HG02970 (cell line): ENCODE measurements around the gene NFX1.
"Not testable (repeated sequence)": the region's sequence is repeated elsewhere in the genome, so short reads cannot be mapped to it uniquely, and the experiment has no call there.

Experiments used
- ATAC-seq: cut with Tn5 transposase; IDR thresholded peaks from one replicate; pipeline ENCODE4 v1.9.1; 2021; ENCODE audit warnings: mild to moderate bottlenecking, moderate library complexity, moderate number of reproducible peaks; ENCODE audit not compliant: unreplicated experiment, low FRiP score

Gene NFX1

DNA sequence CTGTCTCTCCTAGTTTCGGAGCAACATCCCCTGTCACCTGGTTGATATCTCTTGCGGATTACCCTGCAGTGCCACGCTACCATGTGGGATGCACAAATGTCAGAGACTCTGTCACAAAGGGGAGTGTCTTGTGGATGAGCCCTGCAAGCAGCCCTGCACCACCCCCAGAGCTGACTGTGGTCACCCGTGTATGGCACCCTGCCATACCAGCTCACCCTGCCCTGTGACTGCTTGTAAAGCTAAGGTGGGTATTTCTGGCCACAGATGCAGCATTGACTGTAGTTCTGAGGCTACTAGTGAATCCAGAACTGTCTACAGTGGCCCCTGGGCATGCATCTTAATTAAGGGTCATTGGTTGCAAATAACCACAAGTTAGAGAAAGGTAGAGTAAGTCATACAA lies 61.2 kb downstream of the NFX1 start:
- no peak for ATAC-seq

DNA sequence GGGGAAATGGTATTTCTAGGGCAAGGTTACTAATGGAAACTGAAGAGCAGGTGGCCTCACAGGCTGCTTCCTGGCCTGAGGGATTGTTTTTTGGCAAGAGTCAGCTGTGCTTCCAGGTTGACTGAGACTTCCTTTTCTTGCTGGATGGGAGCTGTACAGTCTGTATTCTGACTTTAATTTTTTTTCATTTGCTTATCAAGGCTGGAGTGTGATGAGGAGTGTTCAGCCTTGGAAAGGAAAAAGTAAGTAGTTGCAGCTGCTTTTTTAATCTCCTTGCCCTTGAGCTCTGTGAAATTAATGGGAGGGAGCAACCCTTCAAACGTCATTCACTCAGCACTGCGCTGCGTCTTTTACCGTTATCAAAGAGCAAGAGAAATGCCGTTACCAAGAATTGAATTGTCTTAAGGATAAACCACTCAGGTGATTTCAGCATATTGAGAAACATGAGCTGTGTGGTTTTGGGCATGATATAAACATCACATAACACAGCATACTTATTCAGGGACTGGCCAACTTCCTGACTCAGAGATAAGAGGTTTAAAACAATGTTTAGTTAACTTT lies 64.4 kb downstream of the NFX1 start:
- no peak for ATAC-seq

DNA sequence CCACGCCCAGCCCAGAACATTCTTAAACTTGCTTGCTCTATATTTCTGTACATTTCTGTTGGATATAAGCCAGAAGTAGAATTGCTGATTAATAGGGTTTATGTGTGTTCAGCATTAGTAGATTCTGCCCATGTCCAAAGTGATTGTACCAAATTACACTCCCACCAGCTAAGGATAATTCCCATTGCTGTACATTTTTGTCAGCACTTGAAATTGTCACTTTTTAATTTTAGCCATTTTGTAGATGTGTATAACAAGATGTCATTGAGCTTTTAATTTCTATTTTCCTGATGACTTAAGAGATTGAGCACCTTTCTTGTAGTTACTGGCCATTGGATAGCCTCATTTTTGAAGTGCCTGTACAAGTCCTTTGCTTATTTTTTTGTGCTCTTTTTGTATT lies 65.6 kb downstream of the NFX1 start:
- ATAC-seq: no peak

DNA sequence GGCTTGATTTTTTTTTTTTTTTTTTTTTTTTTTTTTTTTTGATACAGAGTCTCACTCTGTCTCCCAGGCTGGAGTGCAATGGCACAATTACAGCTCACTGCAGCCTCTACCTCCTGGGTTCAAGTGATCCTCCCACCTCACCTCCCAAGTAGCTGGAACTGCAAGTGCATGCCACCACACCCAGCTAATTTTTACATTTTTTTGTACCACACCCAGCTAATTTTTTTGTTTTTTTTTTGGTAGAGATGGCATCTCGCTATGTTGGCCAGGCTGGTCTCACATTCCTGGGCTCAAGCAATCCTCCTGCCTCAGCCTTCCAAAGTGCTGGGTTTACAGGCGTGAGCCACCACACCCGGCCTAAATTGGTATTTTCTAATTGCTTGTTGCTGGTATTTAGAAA lies 68.3 kb downstream of the NFX1 start:
- not testable (repeated sequence) for ATAC-seq

DNA sequence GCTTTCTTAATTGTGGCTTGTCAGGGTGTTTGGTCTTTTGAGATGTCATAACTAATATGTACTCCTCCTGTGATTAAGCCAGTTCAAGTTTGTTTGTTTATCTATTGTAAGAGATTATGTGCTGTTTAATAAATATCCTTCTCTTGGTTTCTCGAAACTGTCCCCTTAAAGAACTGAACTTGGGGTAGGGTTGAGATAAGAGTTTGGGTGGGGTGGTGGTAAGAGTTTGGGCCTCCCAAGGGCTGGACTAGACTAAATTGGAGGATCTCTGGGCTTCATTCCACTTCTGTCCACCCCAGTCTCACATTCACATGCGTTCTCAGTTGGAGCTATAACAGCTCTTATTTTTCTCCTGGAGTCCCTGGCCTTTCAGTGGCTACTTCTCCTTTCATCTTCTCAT lies 73.8 kb downstream of the NFX1 start:
- ATAC-seq: no peak

DNA sequence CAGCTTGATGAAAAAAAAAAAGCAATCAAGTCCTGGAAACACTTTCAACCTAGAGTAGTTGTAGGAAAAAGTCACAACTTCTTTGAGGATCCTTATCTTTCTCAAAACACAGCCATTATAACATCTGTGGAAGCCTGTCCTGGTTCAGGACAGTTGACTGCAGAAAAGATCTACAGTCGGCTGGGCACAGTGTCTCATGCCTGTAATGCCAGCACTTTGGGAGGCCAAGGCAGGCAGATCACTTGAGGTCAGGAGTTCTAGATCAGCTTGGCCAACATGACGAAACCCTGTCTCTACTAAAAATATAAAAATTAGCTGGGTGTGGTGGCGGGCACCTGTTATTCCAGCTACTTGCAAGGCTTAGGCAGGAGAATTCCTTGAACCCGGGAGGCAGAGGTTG lies 74.5 kb downstream of the NFX1 start:
- ATAC-seq: not testable (repeated sequence)

DNA sequence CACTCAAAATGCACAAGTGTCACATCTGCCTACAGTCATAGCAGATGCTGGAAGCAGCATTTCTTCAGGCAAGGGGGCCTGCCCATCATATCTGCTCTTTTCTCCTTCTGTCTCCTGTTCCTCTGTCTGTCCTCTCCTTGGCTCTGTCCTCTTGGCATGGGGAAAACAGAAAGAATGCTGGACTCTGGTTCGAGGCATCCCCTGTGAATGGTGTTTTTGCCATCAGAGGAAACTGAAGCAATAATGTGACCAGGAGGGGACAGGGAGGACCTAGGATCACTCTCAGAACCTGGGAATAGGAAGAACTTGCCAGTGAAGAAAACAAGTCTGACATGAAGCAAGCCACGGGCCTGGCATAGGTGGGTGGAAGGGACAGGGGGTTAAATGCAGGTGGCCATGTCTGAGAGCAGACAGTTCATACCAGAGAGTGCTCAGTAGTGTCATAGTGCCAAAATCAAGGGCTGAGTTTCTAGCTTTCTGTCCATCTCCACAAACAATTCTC lies 76.7 kb downstream of the NFX1 start:
- ATAC-seq: no peak

DNA sequence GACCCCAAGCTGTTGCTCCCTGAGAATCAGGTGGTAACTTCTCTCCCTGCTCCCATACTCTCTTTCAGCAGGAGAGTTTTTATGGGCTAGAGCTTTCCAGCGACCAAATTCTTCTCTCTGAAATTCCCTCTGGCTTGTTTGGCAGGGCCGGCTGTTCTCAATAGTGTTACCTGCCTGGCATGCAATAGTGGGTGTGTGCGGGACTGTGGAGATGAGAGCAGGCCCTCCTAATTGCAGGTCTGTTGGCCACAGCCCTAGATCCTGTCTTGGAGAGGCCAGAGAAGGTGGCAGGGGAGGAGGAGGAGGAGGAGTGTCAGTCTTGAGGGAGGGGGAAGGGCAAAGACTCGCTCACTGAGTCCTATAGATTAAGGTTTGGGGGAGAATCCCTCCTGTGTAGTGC lies 82.6 kb downstream of the NFX1 start:
- ATAC-seq: no peak

DNA sequence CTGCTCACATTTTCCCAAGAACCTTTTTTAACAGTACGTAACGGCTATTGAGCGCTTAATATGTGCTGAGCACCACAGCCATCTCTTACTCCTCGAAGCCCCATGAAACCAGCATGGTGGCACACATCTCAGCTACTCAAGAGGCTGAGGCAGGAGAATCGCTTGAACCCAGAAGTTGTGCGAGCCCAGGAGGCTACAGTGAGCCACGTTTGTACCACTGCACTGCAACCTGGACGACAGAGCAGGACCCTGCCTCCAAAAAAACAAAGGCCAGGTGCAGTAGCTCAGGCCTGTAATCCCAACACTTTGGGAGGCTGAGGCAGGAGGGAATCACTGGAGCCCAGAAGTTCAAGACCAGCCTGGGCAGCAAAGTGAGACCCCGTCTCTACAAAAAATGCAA lies 83.9 kb downstream of the NFX1 start:
- ATAC-seq: no peak

DNA sequence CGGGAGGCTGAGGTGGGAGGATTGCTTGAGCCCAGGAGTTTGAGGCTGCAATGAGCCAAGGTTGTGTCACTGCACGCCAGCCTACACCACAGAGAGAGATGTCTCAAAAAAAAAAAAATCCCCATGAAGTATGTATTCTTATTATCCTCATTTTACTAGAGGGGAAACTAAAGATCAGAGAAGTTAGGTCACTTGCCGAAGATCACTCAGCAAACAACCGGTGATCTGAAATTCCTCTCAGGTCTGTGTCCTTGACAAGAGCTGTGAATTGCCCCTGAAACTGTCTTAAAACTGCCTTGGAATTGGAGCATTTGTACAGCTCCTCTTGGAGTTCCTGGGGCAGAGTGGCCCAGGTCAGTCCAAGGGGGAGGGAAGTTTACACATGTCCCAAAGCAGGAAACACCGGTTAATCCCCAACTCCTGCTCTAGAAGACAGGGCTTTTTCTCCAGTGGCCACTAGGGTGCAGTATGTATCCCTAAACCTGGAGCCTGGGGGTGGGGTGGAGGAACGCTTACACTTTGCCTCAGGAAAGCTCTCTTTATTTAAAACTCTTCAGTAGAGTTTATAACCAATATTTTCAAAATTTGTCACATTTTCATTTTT lies 84.4 kb downstream of the NFX1 start:
- ATAC-seq: no peak

DNA sequence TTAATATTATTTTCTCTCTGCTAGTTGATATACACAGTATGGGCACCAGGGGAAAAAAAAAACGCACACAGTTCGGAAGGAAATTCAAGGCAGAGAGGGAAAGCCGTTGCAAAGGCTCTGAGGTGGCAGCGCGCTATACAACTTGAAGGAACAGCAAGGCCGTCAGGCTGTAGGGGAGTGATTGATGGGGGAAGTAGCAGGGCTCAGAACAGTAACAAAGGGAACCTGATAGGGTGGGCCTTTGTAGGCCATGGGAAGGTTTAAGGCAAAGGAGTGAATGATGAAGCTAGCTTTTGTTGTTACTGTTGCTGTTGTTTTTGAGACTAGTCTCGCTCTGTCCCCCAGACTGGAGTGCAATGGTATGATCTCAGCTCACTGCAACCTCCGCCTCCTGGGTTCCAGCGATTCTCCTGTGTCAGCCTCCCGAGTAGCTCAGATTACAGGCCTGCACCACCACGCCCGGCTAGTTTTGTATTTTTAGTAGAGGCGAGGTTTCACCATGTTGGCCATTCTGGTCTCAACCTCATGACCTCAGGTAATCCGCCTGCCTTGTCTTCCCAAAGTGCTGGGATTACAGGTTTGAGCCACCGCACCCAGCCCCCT lies 85.0 kb downstream of the NFX1 start:
- ATAC-seq: no peak

DNA sequence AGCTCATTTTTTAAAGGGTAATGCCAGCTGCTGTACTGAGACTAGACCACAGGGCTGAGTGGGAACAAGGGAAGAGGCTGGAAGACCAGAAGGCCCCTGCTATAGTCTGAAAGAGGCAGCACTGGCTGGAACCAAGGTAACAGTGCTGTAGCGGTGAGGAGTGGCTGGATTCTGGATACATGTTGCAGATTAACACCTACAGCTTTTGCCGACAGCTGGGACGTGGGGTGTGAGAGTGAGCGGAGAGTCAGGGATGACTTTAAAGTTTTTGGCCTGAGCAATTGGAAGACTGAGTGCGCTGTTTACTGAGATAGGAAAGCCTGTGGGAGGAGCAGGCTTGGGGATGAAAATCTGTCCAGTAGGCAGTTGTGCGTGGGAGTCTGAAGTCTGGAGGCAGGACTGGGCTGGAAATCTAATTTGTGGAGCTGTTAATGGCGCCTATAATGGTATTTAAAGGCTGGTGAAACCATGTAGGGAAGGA lies 85.6 kb downstream of the NFX1 start:
- no peak for ATAC-seq

DNA sequence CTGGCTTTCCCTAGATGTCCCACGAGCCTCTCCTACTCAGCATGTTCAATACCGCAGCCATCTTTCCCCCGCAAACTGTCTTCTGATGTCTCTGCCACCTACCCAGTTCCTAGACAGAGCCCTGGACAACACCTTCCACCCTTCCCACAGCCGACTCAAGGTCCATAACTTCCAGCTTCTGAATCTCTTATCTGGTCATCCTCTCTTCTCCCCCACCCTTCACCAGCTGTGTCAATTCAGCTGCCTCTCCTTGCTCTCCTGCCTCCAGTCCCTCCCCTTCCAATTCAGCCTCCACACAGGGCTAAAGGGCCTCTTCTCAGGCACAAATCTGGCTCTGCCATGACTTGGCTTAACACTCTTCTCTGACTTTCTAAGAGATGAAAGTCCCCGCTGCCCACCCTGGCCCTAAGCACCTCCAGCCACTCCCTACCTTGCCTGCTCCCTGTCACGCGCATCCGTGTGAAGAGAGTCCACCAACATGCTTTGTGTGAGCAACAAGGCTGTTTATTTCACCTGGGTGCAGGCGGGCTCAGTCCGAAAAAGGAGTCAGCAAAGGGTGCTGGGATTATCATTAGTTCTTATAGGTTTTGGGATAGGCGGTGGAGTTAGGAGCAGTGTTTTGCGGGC lies 86.9 kb downstream of the NFX1 start:
- ATAC-seq: no peak

DNA sequence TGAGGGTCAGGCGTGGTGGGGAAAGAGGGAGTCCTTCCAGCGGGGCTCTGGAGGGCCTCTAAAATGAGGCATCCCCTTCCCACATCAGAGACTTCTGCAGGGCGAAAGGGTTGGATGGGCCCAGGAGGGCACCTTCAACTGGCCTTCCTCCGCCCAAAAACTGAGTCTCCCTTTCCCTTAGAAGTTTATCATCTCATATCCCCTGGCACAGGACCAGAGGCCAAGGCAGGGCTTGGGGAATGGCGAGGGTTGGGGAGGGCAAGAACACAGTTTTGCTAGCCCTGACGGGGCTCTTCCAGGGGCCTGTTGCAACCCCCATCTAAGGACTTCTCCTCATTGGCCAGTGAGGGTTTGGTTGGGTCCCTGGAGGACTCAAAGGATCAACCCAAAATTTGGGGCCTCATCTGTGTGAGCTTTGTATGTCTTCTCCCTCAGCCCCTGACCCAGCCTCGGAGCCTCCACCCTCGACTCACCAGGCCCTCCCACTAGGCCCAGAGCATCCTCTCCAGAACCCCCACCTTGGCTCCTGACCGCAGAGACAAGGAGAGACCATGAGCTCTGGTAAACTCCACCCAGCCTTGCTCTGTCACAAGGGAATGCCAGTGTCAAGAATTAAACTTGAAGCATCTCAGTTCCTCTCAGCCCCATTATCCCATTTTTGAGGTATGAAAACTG lies 87.9 kb downstream of the NFX1 start:
- ATAC-seq: no peak

DNA sequence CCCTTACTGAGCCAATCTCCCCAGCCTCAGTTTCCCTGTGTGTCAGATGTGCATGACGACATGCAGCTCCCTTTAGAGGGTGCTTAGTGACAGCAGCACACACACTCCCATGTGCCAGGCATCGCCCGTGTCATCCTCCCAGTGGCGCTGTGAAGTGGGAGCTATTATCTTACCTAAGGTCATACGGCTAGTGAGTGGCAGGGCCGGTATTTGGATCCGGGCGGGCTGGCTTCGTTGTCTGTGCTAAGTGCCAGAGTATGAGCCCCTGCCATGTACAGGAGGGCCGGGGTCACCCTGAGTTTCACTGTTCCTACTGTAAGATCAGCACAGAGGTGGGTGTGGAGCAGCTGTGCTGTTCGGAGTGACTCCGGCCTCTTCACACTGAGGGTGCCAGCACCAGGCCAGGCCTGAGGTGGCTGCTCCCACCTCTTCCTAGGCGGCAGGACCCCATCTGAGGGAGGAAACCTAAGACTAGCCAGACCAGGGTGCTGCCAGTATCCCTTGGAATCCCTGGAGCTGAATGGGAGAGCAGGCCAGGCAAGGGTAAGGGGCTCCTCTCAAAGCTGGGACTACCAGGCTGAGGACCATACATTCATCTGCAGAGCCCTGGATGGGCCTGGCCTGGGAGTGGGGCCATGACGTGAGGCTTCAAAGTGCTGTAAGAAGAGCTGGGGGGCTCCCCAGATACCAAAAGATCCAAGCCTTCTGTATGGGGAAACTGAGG lies 89.5 kb downstream of the NFX1 start:
- ATAC-seq: no peak

DNA sequence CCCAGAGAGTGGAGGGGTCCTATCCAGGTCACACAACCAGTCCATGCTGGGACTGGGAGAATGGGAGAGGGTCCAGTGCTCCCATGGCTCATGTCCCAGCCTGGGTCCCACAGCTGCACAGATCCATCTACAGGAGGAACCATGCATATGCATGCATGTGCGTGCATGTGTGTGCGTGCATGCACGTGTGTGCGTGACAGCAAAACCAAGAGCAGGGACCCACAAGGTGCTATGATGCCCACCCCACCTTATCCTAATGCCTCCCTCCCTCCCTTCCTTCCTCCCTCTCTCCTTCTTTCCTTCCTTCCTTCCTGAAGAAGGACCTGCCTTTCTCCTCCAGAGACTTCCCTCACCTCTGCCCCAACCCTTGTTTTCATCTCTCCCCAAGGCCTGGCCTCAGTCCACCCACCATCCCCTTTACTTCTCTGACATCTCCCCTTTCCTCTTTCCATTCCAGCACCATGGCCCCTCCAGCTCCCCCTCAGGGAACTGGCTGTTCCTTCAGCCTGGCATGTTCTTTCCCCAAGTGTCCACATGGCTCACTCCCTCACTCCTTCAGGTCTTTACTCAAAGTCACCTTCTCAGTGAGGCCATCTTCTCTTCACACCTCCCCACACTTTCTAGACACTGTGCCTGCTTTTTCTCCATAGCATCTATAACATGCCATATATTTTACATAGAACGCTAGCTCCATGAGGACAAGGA lies 90.2 kb downstream of the NFX1 start:
- no peak for ATAC-seq

DNA sequence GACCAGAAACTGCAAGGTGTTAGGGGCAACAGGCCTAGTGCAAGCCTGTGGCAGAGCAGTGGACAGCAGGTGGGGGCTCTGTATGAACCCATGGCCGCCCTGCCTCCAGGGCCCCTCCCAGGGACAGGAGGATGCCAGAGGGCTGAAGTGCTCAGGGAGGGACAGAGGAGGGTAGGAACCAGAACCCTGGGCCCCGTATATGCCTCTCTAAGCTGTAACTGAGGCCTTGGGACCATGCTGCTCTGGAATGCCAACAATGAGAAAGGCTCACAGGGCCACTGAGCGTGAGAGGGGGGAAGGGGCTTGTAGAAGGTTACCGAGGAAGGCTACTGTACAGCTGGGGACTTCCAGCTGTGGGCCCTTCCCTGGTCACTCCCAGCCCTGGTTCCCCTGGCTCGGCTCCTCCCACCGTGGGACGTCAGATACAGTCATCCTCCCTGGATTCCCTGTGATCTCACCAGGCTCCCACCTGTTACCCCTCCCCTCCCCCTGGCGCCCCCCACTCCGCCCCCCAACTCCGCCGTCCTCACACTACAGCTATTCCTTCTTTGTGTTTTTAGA lies 91.0 kb downstream of the NFX1 start:
- ATAC-seq: no peak

DNA sequence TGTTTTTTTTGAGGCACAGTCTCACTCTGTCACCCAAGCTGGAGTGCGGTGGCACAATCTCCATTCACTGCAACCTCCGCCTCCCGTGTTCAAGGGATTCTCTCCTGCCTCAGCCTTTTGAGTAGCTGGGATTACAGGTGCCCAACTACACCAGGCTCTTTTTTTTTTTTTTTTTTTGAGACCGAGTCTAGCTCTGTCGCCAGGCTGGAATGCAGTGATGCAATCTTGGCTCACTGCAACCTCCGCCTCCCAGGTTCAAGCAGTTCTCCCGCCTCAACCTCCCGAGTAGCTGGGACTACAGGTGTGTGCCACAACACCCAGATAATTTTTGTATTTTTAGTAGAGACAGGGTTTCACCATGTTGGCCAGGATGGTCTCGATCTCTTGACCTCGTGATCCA lies 92.1 kb downstream of the NFX1 start:
- ATAC-seq: not testable (repeated sequence)

DNA sequence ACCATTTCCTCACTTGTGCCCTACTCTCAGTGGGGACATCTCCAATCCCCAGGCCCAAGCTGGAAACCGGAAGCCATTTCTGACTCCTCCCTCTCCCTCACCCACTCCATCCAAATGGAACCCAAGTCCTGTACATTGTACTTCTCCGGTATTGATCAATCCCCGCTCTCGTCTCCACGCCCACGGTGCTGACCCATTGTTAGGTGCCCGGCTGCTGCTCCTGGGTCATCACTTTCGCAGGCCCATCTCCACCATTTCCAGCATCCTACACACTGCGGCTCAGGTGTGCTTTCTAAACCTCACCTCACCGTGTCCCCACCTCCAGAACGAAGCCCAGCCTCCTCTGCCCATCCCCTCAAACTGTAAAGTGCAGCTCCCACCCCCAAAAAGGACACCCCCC lies 93.1 kb downstream of the NFX1 start:
- ATAC-seq: not testable (repeated sequence)
